ENCODE measurements around the gene ZNF331. TPM values are rescaled to one million over a fixed set of nuclear protein-coding genes. Genes with fewer than 3 reads are reported as not detected.

Gene ZNF331
- total RNA-seq, 1 experiment from 2014 or later = 9.4 TPM

- H3K27ac Mint-ChIP-seq (ENCODE audit: unreplicated experiment) = no peak overlapping the region
- CTCF ChIA-PET = no interaction called here
- no peak overlapping the region for H3K4me3 Mint-ChIP-seq (ENCODE audit: low read depth, unreplicated experiment)
- peaks cover 16% of the 10 kb centered on the region for H3K9me3 Mint-ChIP-seq (ENCODE audit: low read depth, unreplicated experiment)
- DNase-seq = no peak
- no peaks in the 10 kb centered on the region for H3K27me3 Mint-ChIP-seq (ENCODE audit: unreplicated experiment)
- TF ChIP-seq, protein P1, sequence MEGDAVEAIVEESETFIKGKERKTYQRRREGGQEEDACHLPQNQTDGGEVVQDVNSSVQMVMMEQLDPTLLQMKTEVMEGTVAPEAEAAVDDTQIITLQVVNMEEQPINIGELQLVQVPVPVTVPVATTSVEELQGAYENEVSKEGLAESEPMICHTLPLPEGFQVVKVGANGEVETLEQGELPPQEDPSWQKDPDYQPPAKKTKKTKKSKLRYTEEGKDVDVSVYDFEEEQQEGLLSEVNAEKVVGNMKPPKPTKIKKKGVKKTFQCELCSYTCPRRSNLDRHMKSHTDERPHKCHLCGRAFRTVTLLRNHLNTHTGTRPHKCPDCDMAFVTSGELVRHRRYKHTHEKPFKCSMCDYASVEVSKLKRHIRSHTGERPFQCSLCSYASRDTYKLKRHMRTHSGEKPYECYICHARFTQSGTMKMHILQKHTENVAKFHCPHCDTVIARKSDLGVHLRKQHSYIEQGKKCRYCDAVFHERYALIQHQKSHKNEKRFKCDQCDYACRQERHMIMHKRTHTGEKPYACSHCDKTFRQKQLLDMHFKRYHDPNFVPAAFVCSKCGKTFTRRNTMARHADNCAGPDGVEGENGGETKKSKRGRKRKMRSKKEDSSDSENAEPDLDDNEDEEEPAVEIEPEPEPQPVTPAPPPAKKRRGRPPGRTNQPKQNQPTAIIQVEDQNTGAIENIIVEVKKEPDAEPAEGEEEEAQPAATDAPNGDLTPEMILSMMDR (IDR thresholded peaks at IDR 0.05; ENCODE audit: unreplicated experiment) = no peak
- no TSS peak for BruUV-seq (replicated peaks)
- no peaks in the 10 kb centered on the region for H3K4me1 Mint-ChIP-seq (ENCODE audit: low read depth, unreplicated experiment)
- no peaks in the 10 kb centered on the region for H3K36me3 Mint-ChIP-seq (ENCODE audit: insufficient read depth, unreplicated experiment)
- intact Hi-C loops (cut with micrococcal nuclease; ENCODE audit: unreplicated experiment) = no loop called here
These were observed 599 bp downstream of the ZNF331 start for GRCh38 chr19:53538378-53539109.

DNA sequence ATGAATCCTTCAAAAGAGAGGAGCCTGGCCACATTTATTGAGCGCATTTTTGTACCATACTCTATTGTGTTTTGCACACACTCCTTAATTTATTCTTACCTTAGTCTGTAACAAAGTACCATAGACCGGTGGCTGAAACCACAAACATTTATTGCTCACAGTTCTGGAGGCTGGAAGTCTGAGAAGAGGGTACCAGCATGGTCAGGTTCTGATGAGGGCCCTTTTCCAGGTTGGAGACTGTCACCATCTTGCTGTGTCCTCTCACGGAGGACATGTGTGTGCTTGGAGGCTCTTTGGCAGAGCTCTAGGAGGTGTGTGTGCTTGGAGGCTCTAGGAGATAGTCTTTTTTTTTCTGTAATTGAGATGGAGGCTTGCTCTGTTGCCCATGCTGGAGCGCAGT, 2.1 kb downstream of the ZNF331 start:
- Mint-ChIP-seq H3K4me1 (ENCODE audit: low read depth, unreplicated experiment) (no peaks in the 10 kb centered on the region), H3K36me3 (ENCODE audit: insufficient read depth, unreplicated experiment) (no peaks in the 10 kb centered on the region), H3K27ac (ENCODE audit: unreplicated experiment) (no peak overlapping the region), H3K4me3 (ENCODE audit: low read depth, unreplicated experiment) (no peak overlapping the region), H3K27me3 (ENCODE audit: unreplicated experiment) (no peaks in the 10 kb centered on the region), H3K9me3 (ENCODE audit: low read depth, unreplicated experiment) (peaks cover 16% of the 10 kb centered on the region)
- no peak for DNase-seq
- intact Hi-C loops (cut with micrococcal nuclease; ENCODE audit: unreplicated experiment) = no loop called here
- CTCF ChIA-PET = no interaction called here
- no TSS peak for BruUV-seq (replicated peaks)
- TF ChIP-seq, protein P1 (IDR thresholded peaks at IDR 0.05; ENCODE audit: unreplicated experiment) = no peak

GRCh38 chr19:53541971-53542370, 4.0 kb downstream of the ZNF331 start:
- TF ChIP-seq, protein P1 (IDR thresholded peaks at IDR 0.05; ENCODE audit: unreplicated experiment) = no peak
- CTCF ChIA-PET = no interaction called here
- no peaks in the 10 kb centered on the region for H3K27me3 Mint-ChIP-seq (ENCODE audit: unreplicated experiment)
- H3K27ac Mint-ChIP-seq (ENCODE audit: unreplicated experiment) = no peak overlapping the region
- no peak overlapping the region for H3K4me3 Mint-ChIP-seq (ENCODE audit: low read depth, unreplicated experiment)
- H3K4me1 Mint-ChIP-seq (ENCODE audit: low read depth, unreplicated experiment) = no peaks in the 10 kb centered on the region
- DNase-seq = no peak
- no TSS peak for BruUV-seq (replicated peaks)
- intact Hi-C loops (cut with micrococcal nuclease; ENCODE audit: unreplicated experiment) = no loop called here
- no peaks in the 10 kb centered on the region for H3K36me3 Mint-ChIP-seq (ENCODE audit: insufficient read depth, unreplicated experiment)
- peaks cover 14% of the 10 kb centered on the region for H3K9me3 Mint-ChIP-seq (ENCODE audit: low read depth, unreplicated experiment)

- no peak for DNase-seq
- Mint-ChIP-seq H3K27me3 (ENCODE audit: unreplicated experiment) (no peaks in the 10 kb centered on the region), H3K4me1 (ENCODE audit: low read depth, unreplicated experiment) (no peaks in the 10 kb centered on the region), H3K4me3 (ENCODE audit: low read depth, unreplicated experiment) (no peak overlapping the region), H3K36me3 (ENCODE audit: insufficient read depth, unreplicated experiment) (no peaks in the 10 kb centered on the region), H3K27ac (ENCODE audit: unreplicated experiment) (no peak overlapping the region), H3K9me3 (ENCODE audit: low read depth, unreplicated experiment) (peaks cover 17% of the 10 kb centered on the region)
- intact Hi-C loops (cut with micrococcal nuclease; ENCODE audit: unreplicated experiment) = no loop called here
- BruUV-seq (replicated peaks) = no TSS peak
- CTCF ChIA-PET = no interaction called here
- TF ChIP-seq, protein P1 (IDR thresholded peaks at IDR 0.05; ENCODE audit: unreplicated experiment) = no peak
These were observed 7.5 kb downstream of the ZNF331 start for GRCh38 chr19:53545271-53546065.

Measured in Calu3 (cell line).